CD4-positive, alpha-beta T cell treated with Interleukin-6 at 100 ng/mL for 8 hours (primary cell): ENCODE measurements around the gene SEMA3E.

Source experiments
- DNase-seq: peaks from one replicate; pipeline ENCODE4 v3.0.0-alpha.2; 2020; ENCODE audit warnings: mixed read lengths, low spot score

Gene SEMA3E

GRCh38 chr7:83355143-83355542 lies 293.8 kb downstream of the SEMA3E start:
- DNase-seq = no peak

GRCh38 chr7:83347945-83348444 lies 300.9 kb downstream of the SEMA3E start:
- no peak for DNase-seq

GRCh38 chr7:83339907-83340306 lies 309.0 kb downstream of the SEMA3E start:
- DNase-seq = no peak

- no peak for DNase-seq
Observed at GRCh38 chr7:83338277-83338950, 310.5 kb downstream of the SEMA3E start.

- no peak for DNase-seq
Observed at GRCh38 chr7:83337050-83337449, 311.9 kb downstream of the SEMA3E start.

- no peak for DNase-seq
Observed at GRCh38 chr7:83326223-83326622, 322.7 kb downstream of the SEMA3E start.

- DNase-seq = no peak
Observed at GRCh38 chr7:83325083-83325482, 323.9 kb downstream of the SEMA3E start.

GRCh38 chr7:83324596-83324995 lies 324.3 kb downstream of the SEMA3E start:
- DNase-seq = no peak

- no peak for DNase-seq
Observed at GRCh38 chr7:83321011-83321410, 327.9 kb downstream of the SEMA3E start.

- no peak for DNase-seq
Observed at GRCh38 chr7:83313931-83314330, 335.0 kb downstream of the SEMA3E start.
